Stimulated activated CD4-positive, alpha-beta T cell treated with anti-CD3 and anti-CD28 coated beads, Interleukin-1b, Interleukin-23, amount 100 ng/mL, for 1 hour (primary cell): ENCODE data around the gene WDFY2.

ENCODE experiments used
- DNase-seq, 2 donors: peaks; one replicate each; pipeline ENCODE4 v3.0.0-alpha.2; 2020; ENCODE audit warnings: low read depth in 2 of 2

WDFY2 gene

DNA sequence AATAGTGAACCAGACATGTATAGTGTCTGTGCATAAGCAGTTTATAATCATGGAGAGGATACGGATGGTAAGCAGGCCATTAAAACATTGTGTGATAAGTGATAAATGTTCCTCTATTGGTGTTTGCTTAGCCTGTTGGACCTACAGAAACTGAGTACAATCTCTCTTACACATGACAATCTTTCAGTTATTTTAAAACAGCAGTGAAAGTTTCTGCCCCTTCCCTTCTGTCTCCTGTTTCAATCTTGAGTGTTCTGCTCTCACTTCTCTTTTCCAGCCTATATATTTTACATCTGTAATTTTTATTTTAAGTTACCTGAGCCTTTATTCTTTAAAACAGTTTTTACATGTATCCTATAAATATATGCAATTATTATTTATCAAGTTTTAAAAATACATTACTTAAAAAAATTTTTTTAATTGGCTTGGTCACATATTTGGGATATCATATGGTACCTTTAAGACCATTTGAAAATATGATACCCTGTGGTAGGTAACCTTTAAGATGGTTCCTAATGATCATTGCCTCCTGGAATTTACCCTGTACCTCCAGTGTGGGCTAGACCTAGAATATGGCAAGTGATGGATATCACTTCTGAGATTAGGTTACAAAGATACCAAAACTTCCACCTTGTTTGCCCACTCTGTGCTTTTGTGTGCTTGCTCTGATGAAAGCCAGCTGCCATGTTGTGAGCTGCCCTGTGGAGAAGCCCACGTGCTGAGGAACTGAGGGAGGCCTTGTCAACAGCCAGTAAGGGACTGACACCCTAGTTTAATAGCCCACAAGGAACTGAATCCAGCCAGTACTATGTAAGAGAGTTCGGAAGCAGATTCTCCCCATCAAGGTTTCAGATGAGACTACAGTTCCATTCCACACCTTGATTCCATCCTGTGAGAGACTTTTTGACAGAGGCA is 120.4 kb downstream of the WDFY2 start:
- no peak for DNase-seq

GRCh38 chr13:51707461-51707860 is 123.2 kb downstream of the WDFY2 start:
- no peak for DNase-seq

DNA sequence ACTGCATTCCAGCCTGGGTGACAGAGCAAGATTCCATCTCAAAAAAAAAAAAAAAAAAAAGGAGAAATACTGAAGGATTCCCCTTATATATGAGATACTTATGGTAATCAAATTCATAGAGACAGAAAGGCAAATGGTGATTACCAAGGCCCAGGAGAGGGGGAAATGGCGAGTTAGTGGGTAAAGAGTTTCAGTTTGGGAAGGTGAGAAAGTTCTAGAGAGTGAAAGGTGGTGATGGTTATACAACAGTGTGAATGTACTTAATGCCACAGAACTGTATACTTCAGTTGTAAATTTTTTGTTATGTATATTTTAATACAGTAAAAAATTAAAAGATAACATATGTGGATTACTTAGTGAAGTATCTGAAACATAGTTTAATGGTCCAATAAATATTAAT is 129.5 kb downstream of the WDFY2 start:
- no peak for DNase-seq

GRCh38 chr13:51714663-51715168 is 130.5 kb downstream of the WDFY2 start:
- no peak for DNase-seq

- no peak for DNase-seq
These were observed 131.4 kb downstream of the WDFY2 start for GRCh38 chr13:51715613-51716012.

GRCh38 chr13:51717786-51718398 is 133.6 kb downstream of the WDFY2 start:
- DNase-seq: no peak

GRCh38 chr13:51719394-51719793 is 135.1 kb downstream of the WDFY2 start:
- DNase-seq: no peak

- DNase-seq: no peak
These were observed 137.2 kb downstream of the WDFY2 start for GRCh38 chr13:51721496-51721895.

GRCh38 chr13:51723529-51723928 is 139.3 kb downstream of the WDFY2 start:
- DNase-seq: no peak

GRCh38 chr13:51724721-51725120 is 140.5 kb downstream of the WDFY2 start:
- no peak for DNase-seq

GRCh38 chr13:51726446-51727193 is 142.4 kb downstream of the WDFY2 start:
- DNase-seq: no peak

- no peak for DNase-seq
These were observed 143.5 kb downstream of the WDFY2 start for GRCh38 chr13:51727634-51728274.

DNA sequence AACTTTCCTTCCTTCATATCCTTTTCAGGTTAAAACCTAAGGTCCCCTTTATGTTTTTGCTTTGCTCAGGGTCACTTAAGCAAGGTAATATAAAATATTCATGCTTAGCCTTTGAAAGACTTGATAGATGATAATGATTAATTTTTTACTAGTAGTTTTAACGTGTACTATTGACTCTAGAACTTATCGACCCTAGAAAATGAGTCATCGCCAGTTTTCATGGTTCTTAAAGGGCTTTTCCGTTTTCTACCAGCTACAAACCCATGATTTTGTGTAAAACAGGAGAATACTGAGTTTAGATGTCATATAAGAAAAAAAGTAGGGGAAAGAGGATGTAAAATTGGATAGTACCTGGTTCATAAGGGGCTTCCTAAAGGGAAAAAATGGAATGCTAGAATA is 144.0 kb downstream of the WDFY2 start:
- DNase-seq: no peak

- DNase-seq: no peak
These were observed 144.7 kb downstream of the WDFY2 start for GRCh38 chr13:51728972-51729371.

DNA sequence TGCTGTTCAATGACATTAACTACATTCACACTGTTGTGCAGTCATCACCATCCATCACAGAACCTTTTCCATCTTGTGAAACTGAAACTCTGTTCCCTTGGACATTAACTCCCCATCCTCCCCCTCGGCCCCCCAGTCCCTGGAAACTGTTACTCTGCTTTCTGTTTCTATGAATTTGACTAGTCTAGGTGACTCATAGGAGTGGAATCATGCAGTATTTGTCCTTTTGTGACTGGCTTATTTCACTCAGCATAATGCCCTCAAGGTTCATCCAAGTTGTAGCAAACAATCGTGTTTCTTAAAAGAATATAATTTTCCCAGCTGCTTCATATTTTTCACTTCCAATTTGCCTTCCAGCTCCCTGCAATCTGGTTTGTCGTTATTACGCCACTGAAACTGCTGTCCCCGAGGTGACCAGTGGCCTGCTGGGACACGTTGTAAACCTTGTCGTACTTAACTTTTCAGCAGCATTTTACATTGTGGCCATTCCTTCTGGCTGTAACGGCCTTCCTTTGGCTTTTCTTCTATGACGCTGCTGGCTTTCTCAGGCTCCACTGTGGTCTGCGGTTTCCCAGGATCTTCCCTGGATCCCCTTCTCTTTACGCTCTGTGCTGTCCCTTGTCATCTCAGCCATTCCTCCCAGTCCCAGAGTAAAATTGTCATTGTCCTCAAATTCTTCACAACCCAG is 145.7 kb downstream of the WDFY2 start:
- DNase-seq: no peak

DNA sequence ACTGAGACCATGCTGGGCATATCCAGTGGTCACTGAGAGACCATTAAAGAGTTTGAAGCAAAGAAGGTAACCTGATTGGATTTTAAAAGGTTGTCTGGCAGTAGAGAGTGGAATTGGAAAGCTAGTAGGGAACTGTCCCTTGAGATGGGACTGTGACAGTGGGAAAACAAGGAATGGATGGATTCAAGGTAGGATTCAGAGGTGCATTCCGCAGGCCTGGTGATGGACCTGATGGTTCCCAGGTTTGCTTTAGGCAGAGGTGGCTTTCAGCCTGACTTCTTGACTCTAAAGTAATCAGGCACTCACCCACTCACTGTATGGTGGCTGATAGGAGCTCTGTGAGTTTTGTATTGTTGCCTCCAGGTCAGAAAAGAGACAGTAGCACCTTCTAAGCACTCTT is 146.7 kb downstream of the WDFY2 start:
- no peak for DNase-seq

DNA sequence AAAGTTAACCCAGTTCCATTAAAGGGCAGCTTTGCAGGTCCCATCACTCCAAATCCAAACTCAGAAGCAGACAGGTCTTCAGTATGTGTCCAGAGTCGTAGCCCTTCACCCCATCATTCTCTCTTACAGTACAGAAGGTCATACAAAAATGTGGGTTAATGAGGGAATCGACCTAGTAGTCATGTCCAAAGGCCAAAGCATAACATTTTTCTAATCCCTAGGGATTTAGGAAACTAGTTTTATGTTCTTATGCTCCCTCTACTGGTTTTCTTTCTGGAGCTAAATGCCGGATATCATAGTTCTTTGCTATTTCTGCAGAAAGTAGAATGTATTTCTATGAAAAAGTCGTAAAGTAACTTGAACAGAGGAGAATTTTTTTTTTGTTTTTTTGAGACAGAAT is 147.5 kb downstream of the WDFY2 start:
- no peak for DNase-seq

DNA sequence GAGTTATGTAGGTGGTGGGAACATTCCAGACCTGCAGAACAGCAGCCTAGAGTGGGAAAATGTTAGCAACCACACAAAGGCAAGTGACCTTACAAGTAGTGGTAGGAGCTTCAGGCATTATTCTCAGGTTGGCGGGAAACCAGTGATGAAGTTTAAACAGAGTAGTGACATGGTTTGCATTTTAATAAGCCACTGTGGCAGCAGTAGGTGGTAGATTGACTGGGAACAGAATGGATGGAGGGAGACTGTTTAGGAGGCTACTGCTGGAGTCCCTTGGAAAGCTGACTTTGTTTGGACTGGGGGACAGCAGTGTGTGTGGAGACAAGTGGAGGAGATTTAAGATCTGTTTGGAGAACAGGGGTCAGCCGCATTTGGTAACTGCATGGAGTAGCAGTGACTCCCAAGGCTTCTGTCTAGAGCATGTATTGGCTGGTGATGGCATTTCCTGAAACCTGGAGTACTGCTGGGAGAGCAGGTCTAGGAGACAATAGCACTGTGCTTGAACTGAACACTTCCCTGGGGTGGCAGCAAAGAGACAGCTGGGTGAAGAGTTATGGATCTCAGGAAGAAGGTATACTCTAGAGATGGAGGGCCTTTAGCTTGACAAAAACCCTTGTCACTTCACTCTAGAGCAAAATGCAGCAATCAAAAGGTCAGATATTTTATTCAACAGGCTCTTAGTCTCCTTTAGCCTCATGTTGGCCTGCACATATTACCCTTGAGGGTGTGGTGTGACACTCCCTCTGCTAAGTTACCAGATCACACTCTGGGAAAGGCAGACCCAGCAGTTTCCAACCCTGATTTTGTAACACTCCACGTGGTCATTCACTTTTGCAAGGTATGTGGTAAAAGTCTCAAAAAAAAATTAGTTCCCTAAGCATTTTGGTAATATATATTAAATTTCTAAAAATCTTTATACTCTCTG is 149.4 kb downstream of the WDFY2 start:
- no peak for DNase-seq

DNA sequence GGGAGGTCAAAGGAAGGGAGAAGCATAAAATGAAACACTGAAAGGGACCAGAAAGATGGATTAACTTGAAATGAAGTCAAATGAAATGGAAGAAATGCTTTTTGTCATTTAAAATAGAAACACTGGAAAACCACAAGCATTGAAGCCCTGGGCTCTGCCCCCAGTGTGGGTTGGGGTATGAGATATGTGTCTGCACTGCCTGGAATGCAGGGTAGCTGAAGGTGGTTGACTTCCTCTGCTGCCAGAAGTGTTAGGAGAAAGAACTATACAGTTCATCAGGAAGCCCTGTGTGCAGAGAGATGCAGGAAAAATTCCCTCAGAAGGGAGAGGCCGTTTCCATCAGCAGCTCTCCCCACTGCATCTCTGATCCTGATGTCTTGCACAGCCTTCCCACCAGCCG is 150.5 kb downstream of the WDFY2 start:
- no peak for DNase-seq

- no peak for DNase-seq
These were observed 153.3 kb downstream of the WDFY2 start for GRCh38 chr13:51737609-51738008.
